CD4-positive, alpha-beta T cell treated with Interleukin-17A for 1 hour (primary cell): ENCODE data around the gene DAB2IP.

Experiments
- DNase-seq: peaks from one replicate; pipeline ENCODE4 v3.0.0-alpha.2; 2020

Gene DAB2IP

GRCh38 chr9:121667214-121667613 is 15.8 kb downstream of the DAB2IP start:
- DNase-seq, result no peak

- DNase-seq, result no peak
These were observed 16.5 kb downstream of the DAB2IP start for GRCh38 chr9:121667890-121668289.

GRCh38 chr9:121670431-121670830 is 19.0 kb downstream of the DAB2IP start:
- no peak for DNase-seq

- DNase-seq, result no peak
These were observed 20.2 kb downstream of the DAB2IP start for GRCh38 chr9:121671612-121672155.

- no peak for DNase-seq
These were observed 20.8 kb downstream of the DAB2IP start for GRCh38 chr9:121672213-121672612.

GRCh38 chr9:121672986-121673385 is 21.6 kb downstream of the DAB2IP start:
- DNase-seq, result no peak

GRCh38 chr9:121673576-121673975 is 22.1 kb downstream of the DAB2IP start:
- no peak for DNase-seq

- no peak for DNase-seq
These were observed 22.6 kb downstream of the DAB2IP start for GRCh38 chr9:121674017-121674416.

GRCh38 chr9:121674952-121675351 is 23.5 kb downstream of the DAB2IP start:
- DNase-seq, result no peak

- DNase-seq, result no peak
These were observed 23.9 kb downstream of the DAB2IP start for GRCh38 chr9:121675381-121675780.

- no peak for DNase-seq
These were observed 24.8 kb downstream of the DAB2IP start for GRCh38 chr9:121675969-121676822.

GRCh38 chr9:121676926-121677325 is 25.5 kb downstream of the DAB2IP start:
- DNase-seq, result no peak

GRCh38 chr9:121678501-121679022 is 27.1 kb downstream of the DAB2IP start:
- DNase-seq, result no peak

GRCh38 chr9:121679901-121680635 is 28.6 kb downstream of the DAB2IP start:
- no peak for DNase-seq

GRCh38 chr9:121681404-121681803 is 30.0 kb downstream of the DAB2IP start:
- no peak for DNase-seq

- DNase-seq, result no peak
These were observed 30.8 kb downstream of the DAB2IP start for GRCh38 chr9:121682201-121682600.

GRCh38 chr9:121682926-121683515 is 31.6 kb downstream of the DAB2IP start:
- DNase-seq, result no peak

GRCh38 chr9:121683652-121684051 is 32.2 kb downstream of the DAB2IP start:
- no peak for DNase-seq

- DNase-seq, result no peak
These were observed 33.1 kb downstream of the DAB2IP start for GRCh38 chr9:121684381-121685145.

GRCh38 chr9:121685146-121685794 is 33.8 kb downstream of the DAB2IP start:
- no peak for DNase-seq

- no peak for DNase-seq
These were observed 34.5 kb downstream of the DAB2IP start for GRCh38 chr9:121685795-121686377.
